CD4-positive, alpha-beta T cell treated with Interferon alpha-2 for 1 hour (primary cell): ENCODE data around the gene MCF2L2.
"Not testable (repeated sequence)": the region's sequence is repeated elsewhere in the genome, so short reads cannot be mapped to it uniquely, and the experiment has no call there.

Experiments used
- DNase-seq, 2 donors: peaks; one replicate each; pipeline ENCODE4 v3.0.0-alpha.2; 2020 to 2022

The MCF2L2 gene

GRCh38 chr3:183443395-183444385 is 15.3 kb upstream of the MCF2L2 start:
- DNase-seq, result no peak

- no peak for DNase-seq
Measured at GRCh38 chr3:183442994-183443393, 14.6 kb upstream of the MCF2L2 start.

- DNase-seq, result not testable (repeated sequence)
Measured at GRCh38 chr3:183440521-183440920, 12.1 kb upstream of the MCF2L2 start.

- no peak for DNase-seq
Measured at GRCh38 chr3:183439515-183439914, 11.1 kb upstream of the MCF2L2 start.

- no peak for DNase-seq
Measured at GRCh38 chr3:183438735-183439134, 10.3 kb upstream of the MCF2L2 start.

- DNase-seq, result no peak
Measured at GRCh38 chr3:183437666-183438564, 9.5 kb upstream of the MCF2L2 start.

GRCh38 chr3:183437061-183437460 is 8.6 kb upstream of the MCF2L2 start:
- no peak for DNase-seq

GRCh38 chr3:183435661-183436060 is 7.2 kb upstream of the MCF2L2 start:
- DNase-seq, result peak in 1 of 2 donors; percentile 15

- no peak for DNase-seq
Measured at GRCh38 chr3:183434992-183435391, 6.6 kb upstream of the MCF2L2 start.

- no peak for DNase-seq
Measured at GRCh38 chr3:183434503-183434902, 6.1 kb upstream of the MCF2L2 start.

- DNase-seq, result peak in 1 of 2 donors; percentile 10
Measured at GRCh38 chr3:183430325-183430957, 2.0 kb upstream of the MCF2L2 start.

GRCh38 chr3:183427876-183428446 is 458 bp downstream of the MCF2L2 start:
- DNase-seq, result peak in 1 of 2 donors; percentile 3

GRCh38 chr3:183427196-183427875 is 1.1 kb downstream of the MCF2L2 start:
- DNase-seq, result no peak

GRCh38 chr3:183418807-183419206 is 9.6 kb downstream of the MCF2L2 start:
- DNase-seq, result not testable (repeated sequence)

GRCh38 chr3:183411216-183411922 is 17.1 kb downstream of the MCF2L2 start:
- no peak for DNase-seq

- DNase-seq, result no peak
Measured at GRCh38 chr3:183410759-183411158, 17.7 kb downstream of the MCF2L2 start.

- DNase-seq, result no peak
Measured at GRCh38 chr3:183410280-183410679, 18.1 kb downstream of the MCF2L2 start.

- no peak for DNase-seq
Measured at GRCh38 chr3:183409219-183409618, 19.2 kb downstream of the MCF2L2 start.

GRCh38 chr3:183401678-183402077 is 26.7 kb downstream of the MCF2L2 start:
- DNase-seq, result no peak

GRCh38 chr3:183400352-183400751 is 28.1 kb downstream of the MCF2L2 start:
- no peak for DNase-seq
